ENCODE data around the gene DNAAF6. TPM values are rescaled to one million over a fixed set of nuclear protein-coding genes. Genes with fewer than 3 reads are reported as not detected.
"Not testable (repeated sequence)": the region's sequence is repeated elsewhere in the genome, so short reads cannot be mapped to it uniquely, and the experiment has no call there.

Gene DNAAF6
- total RNA-seq, 1 donor from 2014 or later, result 1.2 TPM

- Mint-ChIP-seq H3K36me3 (ENCODE audit: low read depth, unreplicated experiment) (no peaks in the 10 kb centered on the region), H3K4me1 (ENCODE audit: unreplicated experiment) (peaks cover 6% of the 10 kb centered on the region), H3K4me3 (ENCODE audit: unreplicated experiment) (no peak overlapping the region), H3K9me3 (ENCODE audit: unreplicated experiment) (no peaks in the 10 kb centered on the region), H3K27ac (ENCODE audit: unreplicated experiment) (no peak overlapping the region), H3K27me3 (ENCODE audit: unreplicated experiment) (peaks cover 1% of the 10 kb centered on the region)
- TF ChIP-seq CTCF (IDR thresholded peaks at IDR 0.05; ENCODE audit: unreplicated experiment), result no peak
- no peak for DNase-seq (ENCODE audit: low spot score)
Observed at GRCh38 chrX:107171369-107172102, 34.9 kb upstream of the DNAAF6 start.

GRCh38 chrX:107197319-107197718 lies 9.1 kb upstream of the DNAAF6 start:
- no peak for TF ChIP-seq CTCF (IDR thresholded peaks at IDR 0.05; ENCODE audit: unreplicated experiment)
- H3K4me3 Mint-ChIP-seq (ENCODE audit: unreplicated experiment), result no peak overlapping the region
- H3K27ac Mint-ChIP-seq (ENCODE audit: unreplicated experiment), result no peak overlapping the region
- DNase-seq (ENCODE audit: low spot score), result no peak
- no peaks in the 10 kb centered on the region for H3K9me3 Mint-ChIP-seq (ENCODE audit: unreplicated experiment)
- H3K4me1 Mint-ChIP-seq (ENCODE audit: unreplicated experiment), result no peaks in the 10 kb centered on the region
- no peaks in the 10 kb centered on the region for H3K27me3 Mint-ChIP-seq (ENCODE audit: unreplicated experiment)
- peaks cover 5% of the 10 kb centered on the region for H3K36me3 Mint-ChIP-seq (ENCODE audit: low read depth, unreplicated experiment)

GRCh38 chrX:107198074-107198473 lies 8.3 kb upstream of the DNAAF6 start:
- not testable (repeated sequence) for DNase-seq (ENCODE audit: low spot score); H3K27me3 Mint-ChIP-seq (ENCODE audit: unreplicated experiment); H3K27ac Mint-ChIP-seq (ENCODE audit: unreplicated experiment); H3K4me3 Mint-ChIP-seq (ENCODE audit: unreplicated experiment); H3K36me3 Mint-ChIP-seq (ENCODE audit: low read depth, unreplicated experiment); H3K9me3 Mint-ChIP-seq (ENCODE audit: unreplicated experiment); H3K4me1 Mint-ChIP-seq (ENCODE audit: unreplicated experiment)

- Mint-ChIP-seq H3K4me3 (ENCODE audit: unreplicated experiment) (no peak overlapping the region), H3K9me3 (ENCODE audit: unreplicated experiment) (no peaks in the 10 kb centered on the region), H3K36me3 (ENCODE audit: low read depth, unreplicated experiment) (peaks cover 5% of the 10 kb centered on the region), H3K27ac (ENCODE audit: unreplicated experiment) (no peak overlapping the region), H3K4me1 (ENCODE audit: unreplicated experiment) (no peaks in the 10 kb centered on the region), H3K27me3 (ENCODE audit: unreplicated experiment) (no peaks in the 10 kb centered on the region)
- no peak for DNase-seq (ENCODE audit: low spot score)
- no peak for TF ChIP-seq CTCF (IDR thresholded peaks at IDR 0.05; ENCODE audit: unreplicated experiment)
Observed at GRCh38 chrX:107199491-107199890, 6.9 kb upstream of the DNAAF6 start.

GRCh38 chrX:107204068-107204605 lies 2.3 kb upstream of the DNAAF6 start:
- Mint-ChIP-seq H3K36me3 (ENCODE audit: low read depth, unreplicated experiment) (no peaks in the 10 kb centered on the region), H3K4me3 (ENCODE audit: unreplicated experiment) (peak overlapping the region; percentile 37), H3K4me1 (ENCODE audit: unreplicated experiment) (peaks cover 4% of the 10 kb centered on the region), H3K9me3 (ENCODE audit: unreplicated experiment) (no peaks in the 10 kb centered on the region), H3K27ac (ENCODE audit: unreplicated experiment) (no peak overlapping the region), H3K27me3 (ENCODE audit: unreplicated experiment) (no peaks in the 10 kb centered on the region)
- DNase-seq (ENCODE audit: low spot score), result no peak
- no peak for TF ChIP-seq CTCF (IDR thresholded peaks at IDR 0.05; ENCODE audit: unreplicated experiment)
